ENCODE measurements around the gene CNN2. TPM values are rescaled to one million over a fixed set of nuclear protein-coding genes. Genes with fewer than 3 reads are reported as not detected.

CNN2 gene
- total and polyA plus RNA-seq, 2 of the 4 experiments (the other 2 are of a cell fraction), result 272 to 395 TPM

DNA sequence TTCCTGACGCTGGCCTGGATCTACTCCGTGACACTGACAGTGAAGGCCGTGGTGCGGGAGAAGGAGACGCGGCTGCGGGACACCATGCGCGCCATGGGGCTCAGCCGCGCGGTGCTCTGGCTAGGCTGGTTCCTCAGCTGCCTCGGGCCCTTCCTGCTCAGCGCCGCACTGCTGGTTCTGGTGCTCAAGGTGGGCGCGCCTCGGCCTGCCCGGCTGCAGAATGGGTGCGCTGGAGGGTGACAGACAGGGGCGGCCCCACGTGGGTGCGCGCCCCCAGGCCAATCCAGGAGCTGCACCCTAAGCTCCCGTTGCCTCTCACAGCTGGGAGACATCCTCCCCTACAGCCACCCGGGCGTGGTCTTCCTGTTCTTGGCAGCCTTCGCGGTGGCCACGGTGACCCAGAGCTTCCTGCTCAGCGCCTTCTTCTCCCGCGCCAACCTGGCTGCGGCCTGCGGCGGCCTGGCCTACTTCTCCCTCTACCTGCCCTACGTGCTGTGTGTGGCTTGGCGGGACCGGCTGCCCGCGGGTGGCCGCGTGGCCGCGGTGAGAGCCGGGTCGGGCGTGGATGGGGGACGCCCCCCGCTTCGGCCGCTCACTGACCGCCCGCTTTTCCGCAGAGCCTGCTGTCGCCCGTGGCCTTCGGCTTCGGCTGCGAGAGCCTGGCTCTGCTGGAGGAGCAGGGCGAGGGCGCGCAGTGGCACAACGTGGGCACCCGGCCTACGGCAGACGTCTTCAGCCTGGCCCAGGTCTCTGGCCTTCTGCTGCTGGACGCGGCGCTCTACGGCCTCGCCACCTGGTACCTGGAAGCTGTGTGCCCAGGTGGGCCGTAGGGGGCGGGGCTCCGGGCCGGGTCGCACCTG is 20.7 kb downstream of the CNN2 start:
- in situ Hi-C loops (cut with MboI; ENCODE audit: low sequenced_read_pairs), result no loop called here
- CTCF ChIA-PET, result no interaction called here
- POLR2A ChIA-PET (ENCODE audit: unreplicated experiment), result no interaction called here
- Histone ChIP-seq H3K79me1 (ENCODE audit: low read depth in 1 of 2, low read length in 2 of 2) (no peaks in the 10 kb centered on the region), H3K9me1 (ENCODE audit: insufficient read depth, low read length) (no peaks in the 10 kb centered on the region), H3K27me3 (ENCODE audit: control insufficient read depth, insufficient read depth, low read length) (no peaks in the 10 kb centered on the region), H4K20me1 (ENCODE audit: insufficient read depth, low read length) (no peaks in the 10 kb centered on the region), H2AK9ac (replicated peaks; ENCODE audit: low read depth, low read length, poor library complexity) (no peak overlapping the region), H3K9me3 (ENCODE audit: control insufficient read depth, insufficient read depth, low read length) (peaks cover 6% of the 10 kb centered on the region; the same call in 1 of the 2 replicates), H2BK120ac (ENCODE audit: low read depth, low read length) (no peak overlapping the region), H3K27ac (ENCODE audit: insufficient read depth, low read length) (no peak overlapping the region), H2AK5ac (ENCODE audit: low read depth, low read length) (no peak overlapping the region), H2AFZ (replicated peaks; ENCODE audit: low read length, poor library complexity) (no peak overlapping the region), H2BK5ac (ENCODE audit: low read depth, low read length, poor library complexity, severe bottlenecking) (no peak overlapping the region), H3K18ac (ENCODE audit: low read depth, low read length) (no peak overlapping the region), H3K4me3 (ENCODE audit: insufficient read depth, low read depth, low read length) (no peak overlapping the region), H3K4me2 (ENCODE audit: low read depth, low read length) (no peak overlapping the region), H3K23ac (ENCODE audit: low read depth, low read length) (no peak overlapping the region), H3K36me3 (ENCODE audit: control insufficient read depth, insufficient read depth, low read length) (no peaks in the 10 kb centered on the region), H2BK15ac (ENCODE audit: low read depth, low read length) (no peak overlapping the region), H3K9ac (ENCODE audit: low read depth, low read length) (no peak overlapping the region), H3K4ac (ENCODE audit: low read depth, low read length) (no peak overlapping the region), H3K4me1 (ENCODE audit: control insufficient read depth, insufficient read depth, low read length) (no peaks in the 10 kb centered on the region), H4K8ac (ENCODE audit: low read depth in 2 of 2, low read length in 2 of 2) (no peak overlapping the region), H3K56ac (ENCODE audit: extremely low read depth, insufficient read depth, low read length) (no peak overlapping the region), H4K5ac (ENCODE audit: low read depth, low read length) (no peak overlapping the region), H4K91ac (ENCODE audit: insufficient read depth, low read depth, low read length) (no peak overlapping the region), H2BK20ac (ENCODE audit: low read depth, low read length) (no peak overlapping the region), H3K14ac (replicated peaks; ENCODE audit: low read depth, low read length) (no peak overlapping the region)
- BruUV-seq (replicated peaks), result no TSS peak
- 95% methylated on average over 53 of the region's 77 CpGs; no CpG with 5 or more reads in 1 of the 2 experiments for WGBS, 2 experiments (ENCODE audit: extremely low coverage in 2 of 2, insufficient read length in 1 of 2)
- no peak for DNase-seq
- no peak for TF ChIP-seq RCOR1 (IDR thresholded peaks at IDR 0.05; ENCODE audit: insufficient replicate concordance, low read length)
- dilution Hi-C loops (cut with HindIII; ENCODE audit: low sequenced_read_pairs, unreplicated experiment), result no loop called here
- no peak for ATAC-seq (ENCODE audit: low read depth)
- intact Hi-C loops (cut with micrococcal nuclease), result no loop called here
